H9 (cell line): Measurements from ENCODE around the gene GUCY1A1. TPM values are rescaled to one million over a fixed set of nuclear protein-coding genes. Genes with fewer than 3 reads are reported as not detected.

Experiments used
- DNase-seq: peaks from one replicate; pipeline ENCODE4 v3.0.0-alpha.2; 2017
- H2AFZ ChIP-seq: one replicate; pipeline ENCODE4 v1.6.1; 2013; ENCODE audit warnings: mild to moderate bottlenecking, low read length, control low read depth, moderate library complexity
- H2AK5ac ChIP-seq: 2 replicates; pipeline ENCODE4 v1.6.1; 2013; ENCODE audit warnings: low read length, control low read depth, mixed read lengths; ENCODE audit not compliant: insufficient read length
- H2BK120ac ChIP-seq: one replicate; pipeline ENCODE4 v1.6.1; 2013; ENCODE audit warnings: low read depth, mild to moderate bottlenecking, low read length, control low read depth, inconsistent platforms; ENCODE audit not compliant: poor library complexity, severe bottlenecking
- H2BK12ac ChIP-seq: 2 replicates; pipeline ENCODE4 v1.6.1; 2013; ENCODE audit warnings: low read length, control low read depth, mixed read lengths, low read depth; ENCODE audit not compliant: insufficient read length
- H2BK15ac ChIP-seq: 2 replicates; pipeline ENCODE4 v1.6.1; 2013; ENCODE audit warnings: low read depth, low read length, control low read depth
- H2BK20ac ChIP-seq: one replicate; pipeline ENCODE4 v1.6.1; 2013; ENCODE audit warnings: low read depth, mild to moderate bottlenecking, low read length, control low read depth, inconsistent platforms; ENCODE audit not compliant: poor library complexity, severe bottlenecking
- H2BK5ac ChIP-seq: 2 replicates; pipeline ENCODE4 v1.6.1; 2013; ENCODE audit warnings: low read length, control low read depth, mixed read lengths; ENCODE audit not compliant: insufficient read length
- H3K14ac ChIP-seq: 2 replicates; pipeline ENCODE4 v1.6.1; 2013; ENCODE audit warnings: low read length, control low read depth; ENCODE audit not compliant: insufficient read depth
- H3K18ac ChIP-seq: 2 replicates; pipeline ENCODE4 v1.6.1; 2013; ENCODE audit warnings: low read depth, mild to moderate bottlenecking, mixed read lengths, low read length, control low read depth; ENCODE audit not compliant: insufficient read length
- H3K23ac ChIP-seq: 2 replicates; pipeline ENCODE4 v1.6.1; 2013; ENCODE audit warnings: low read length, control low read depth, mixed read lengths, low read depth; ENCODE audit not compliant: insufficient read length
- H3K23me2 ChIP-seq: 2 replicates; pipeline ENCODE4 v1.6.1; 2013; ENCODE audit warnings: low read depth, mild to moderate bottlenecking, mixed read lengths, low read length, control low read depth; ENCODE audit not compliant: insufficient read length, poor library complexity, severe bottlenecking
- H3K27ac ChIP-seq: 2 replicates; pipeline ENCODE4 v1.5.1; 2013; ENCODE audit warnings: low read length, control low read depth, mixed read lengths, low read depth; ENCODE audit not compliant: insufficient read length
- H3K27me3 ChIP-seq: 2 replicates; pipeline ENCODE4 v1.6.1; 2013; ENCODE audit warnings: low read length, control low read depth, inconsistent platforms; ENCODE audit not compliant: insufficient read depth
- H3K4ac ChIP-seq: 2 replicates; pipeline ENCODE4 v1.6.1; 2013; ENCODE audit warnings: low read depth, mild to moderate bottlenecking, control low read depth, inconsistent platforms, low read length, moderate library complexity
- H3K4me1 ChIP-seq: 2 replicates; pipeline ENCODE4 v1.6.1; 2013; ENCODE audit warnings: low read length, control low read depth, inconsistent platforms; ENCODE audit not compliant: insufficient read depth
- H3K4me2 ChIP-seq: 2 replicates; pipeline ENCODE4 v1.6.1; 2013; ENCODE audit warnings: low read length, control low read depth, mixed read lengths; ENCODE audit not compliant: insufficient read length, insufficient read depth
- H3K56ac ChIP-seq: 2 replicates; pipeline ENCODE4 v1.6.1; 2013; ENCODE audit warnings: low read depth, mild to moderate bottlenecking, mixed read lengths, low read length, control low read depth; ENCODE audit not compliant: insufficient read length
- H3K79me1 ChIP-seq: 2 replicates; pipeline ENCODE4 v1.6.1; 2013; ENCODE audit warnings: low read depth, mild to moderate bottlenecking, moderate library complexity, low read length, control low read depth, inconsistent platforms; ENCODE audit not compliant: insufficient read depth, poor library complexity, severe bottlenecking
- H3K79me2 ChIP-seq: 2 replicates; pipeline ENCODE4 v1.6.1; 2013; ENCODE audit warnings: low read length, control low read depth, inconsistent platforms; ENCODE audit not compliant: insufficient read depth
- H3K9ac ChIP-seq: 2 replicates; pipeline ENCODE4 v1.6.1; 2013; ENCODE audit warnings: low read length, control low read depth, mixed read lengths; ENCODE audit not compliant: insufficient read length; ENCODE audit errors: extremely low read depth
- H3K9me3 ChIP-seq: one replicate; pipeline ENCODE4 v1.6.1; 2013; ENCODE audit warnings: low read depth, low read length, inconsistent platforms; ENCODE audit not compliant: control insufficient read depth
- H3T11ph ChIP-seq: one replicate; pipeline ENCODE4 v1.6.1; 2013; ENCODE audit warnings: mild to moderate bottlenecking, low read length, control low read depth, inconsistent platforms
- H4K20me1 ChIP-seq: one replicate; pipeline ENCODE4 v1.6.1; 2013; ENCODE audit not compliant: control insufficient read depth, insufficient read length, insufficient read depth
- H4K5ac ChIP-seq: 2 replicates; pipeline ENCODE4 v1.6.1; 2013; ENCODE audit warnings: low read depth, mild to moderate bottlenecking, mixed read lengths, low read length, control low read depth; ENCODE audit not compliant: insufficient read length
- H4K8ac ChIP-seq: replicated peaks from 2 replicates; pipeline ENCODE4 v1.6.1; 2013; ENCODE audit warnings: low read length, control low read depth, mixed read lengths, low read depth; ENCODE audit not compliant: insufficient read length
- H4K91ac ChIP-seq: 2 replicates; pipeline ENCODE4 v1.6.1; 2013; ENCODE audit warnings: low read depth, mild to moderate bottlenecking, moderate library complexity, mixed read lengths, low read length, control low read depth; ENCODE audit not compliant: insufficient read length
- H3K27ac Mint-ChIP-seq, 3 experiments: 2 replicates in 2 of 3; 3 replicates in 1 of 3; pipeline ENCODE4 v1.8.0; 2020 to 2021; ENCODE audit warnings: mixed read lengths in 3 of 3, mild to moderate bottlenecking in 1 of 3, moderate library complexity in 1 of 3
- H3K27me3 Mint-ChIP-seq: 2 replicates; pipeline ENCODE4 v1.8.0; 2021; ENCODE audit warnings: low read depth, mild to moderate bottlenecking, moderate library complexity, mixed read lengths
- H3K36me3 Mint-ChIP-seq, 3 experiments: 2 replicates in 2 of 3; 3 replicates in 1 of 3; pipeline ENCODE4 v1.8.0; 2020 to 2021; ENCODE audit warnings: low read depth in 3 of 3, mixed read lengths in 3 of 3; ENCODE audit not compliant: insufficient read depth in 1 of 3
- H3K4me1 Mint-ChIP-seq, 2 experiments: 2 replicates each; pipeline ENCODE4 v1.8.0; 2020; ENCODE audit warnings: mixed read lengths in 2 of 2
- H3K4me3 Mint-ChIP-seq, 2 experiments: 2 replicates in 1 of 2; 3 replicates in 1 of 2; pipeline ENCODE4 v1.8.0; 2020 to 2021; ENCODE audit warnings: mild to moderate bottlenecking in 2 of 2, mixed read lengths in 2 of 2, moderate library complexity in 1 of 2
- H3K9me3 Mint-ChIP-seq, 2 experiments: 2 replicates in 1 of 2; 3 replicates in 1 of 2; pipeline ENCODE4 v1.8.0; 2020; ENCODE audit warnings: mild to moderate bottlenecking in 2 of 2, mixed read lengths in 2 of 2, moderate library complexity in 1 of 2
- CTCF ChIP-seq: fragments of 200-600 bp; sonication (generic); conservative IDR thresholded peaks from 3 replicates; pipeline ENCODE4 v1.8.0; 2021; ENCODE audit warnings: antibody characterized with exemption, mild to moderate bottlenecking
- WGBS: extraction: QIAGEN DNeasy Blood & Tissue Kit; methylation state at CpG from one replicate; pipeline ENCODE4 v1.1.7; 2013; ENCODE audit warnings: missing lambda C conversion rate, low lambda C conversion rate, mixed read lengths; ENCODE audit not compliant: insufficient read length; ENCODE audit errors: extremely low coverage; 5-methylcytosine and 5-hydroxymethylcytosine counted together
- total RNA-seq: library from RNA; stranded (reverse); gene quantifications from 2 replicates; pipeline ENCODE4 v1.2.1, GENCODE V29; 2021

The GUCY1A1 gene
- total RNA-seq, 1 experiment from 2014 or later, result not detected

GRCh38 chr4:155734065-155734464 is 67.4 kb downstream of the GUCY1A1 start:
- Histone ChIP-seq H4K5ac (no peak overlapping the region), H2AFZ (no peak overlapping the region), H4K8ac (no peak overlapping the region), H3T11ph (no peak overlapping the region), H2AK5ac (no peak overlapping the region), H3K9ac (no peak overlapping the region), H3K9me3 (no peaks in the 10 kb centered on the region), H3K18ac (no peak overlapping the region), H3K4me1 (no peaks in the 10 kb centered on the region), H3K79me1 (no peaks in the 10 kb centered on the region), H3K56ac (no peak overlapping the region), H3K4me2 (no peak overlapping the region), H2BK20ac (no peak overlapping the region), H4K20me1 (no peaks in the 10 kb centered on the region), H3K27ac (no peak overlapping the region), H2BK120ac (no peak overlapping the region), H3K79me2 (no peaks in the 10 kb centered on the region), H2BK5ac (no peak overlapping the region), H3K14ac (no peak overlapping the region), H4K91ac (no peak overlapping the region), H2BK12ac (no peak overlapping the region), H3K27me3 (no peaks in the 10 kb centered on the region), H3K23me2 (no peaks in the 10 kb centered on the region), H3K23ac (no peak overlapping the region), H3K4ac (no peak overlapping the region), H2BK15ac (no peak overlapping the region)
- H3K9me3 Mint-ChIP-seq, result no peaks in the 10 kb centered on the region
- DNase-seq, result no peak
- H3K27ac Mint-ChIP-seq, result no peak overlapping the region
- no CpG with 5 or more reads among the region's 3 CpGs for WGBS
- H3K4me3 Mint-ChIP-seq, result no peak overlapping the region
- no peak for TF ChIP-seq CTCF
- no peaks in the 10 kb centered on the region for H3K4me1 Mint-ChIP-seq
- no peaks in the 10 kb centered on the region for H3K36me3 Mint-ChIP-seq
- H3K27me3 Mint-ChIP-seq, result peaks cover 1% of the 10 kb centered on the region; the same call in 1 of the 2 replicates
